ENCODE data around the gene CD1D. TPM values are rescaled to one million over a fixed set of nuclear protein-coding genes. Genes with fewer than 3 reads are reported as not detected.

CD1D gene
- total and polyA plus RNA-seq, 4 donors, result 1.1 to 8.4 (median 4.0) TPM

DNA sequence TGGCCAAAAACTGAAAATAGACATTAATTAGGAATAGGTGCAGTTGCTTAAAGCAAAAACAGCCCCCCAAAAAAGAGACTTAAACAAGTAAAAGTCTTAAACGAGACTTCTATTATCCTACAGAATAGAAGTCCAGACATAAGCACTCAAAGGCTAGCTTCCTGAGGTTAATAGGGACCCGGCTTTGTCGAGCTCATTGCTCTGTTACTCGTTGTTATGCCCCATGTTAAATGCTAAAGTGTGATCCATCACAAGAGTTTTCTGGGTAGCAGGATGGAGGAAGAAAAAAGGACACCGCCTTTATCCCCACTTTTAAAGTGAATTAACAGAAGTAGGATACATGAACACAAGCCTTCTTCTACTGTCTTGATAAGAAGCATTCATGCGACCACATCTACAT lies 10.6 kb downstream of the CD1D start:
- Histone ChIP-seq H3K36me3 (ENCODE audit: control insufficient read depth in 4 of 4, insufficient read depth in 3 of 4, low read depth in 1 of 4, low read length in 3 of 4) (no peaks in the 10 kb centered on the region), H3K27me3 (ENCODE audit: control insufficient read depth in 4 of 4, insufficient read depth in 4 of 4, low read length in 3 of 4) (peaks cover 0 to 2% (median 0%) of the 10 kb centered on the region in 4 donors), H3K4me1 (ENCODE audit: control insufficient read depth in 4 of 4, insufficient read depth in 4 of 4, low read length in 3 of 4) (peaks cover 0 to 2% (median 0%) of the 10 kb centered on the region in 4 donors), H3K9ac (ENCODE audit: low read depth in 1 of 2, low read length in 2 of 2) (no peak overlapping the region), H3K4me3 (ENCODE audit: low read depth in 1 of 3, low read length in 3 of 3) (no peak overlapping the region), H3K27ac (ENCODE audit: low read depth in 1 of 2, low read length in 2 of 2) (no peak overlapping the region), H3K9me3 (ENCODE audit: control insufficient read depth in 4 of 4, low read length in 3 of 4) (no peaks in the 10 kb centered on the region)
- DNase-seq (ENCODE audit: low spot score), result no peak
- TF ChIP-seq GABPA (IDR thresholded peaks at IDR 0.05 in 1 of 2, conservative IDR thresholded peaks at IDR 0.05 in 1 of 2) (no peak), RAD21 (IDR thresholded peaks at IDR 0.05) (no peak), YY1 (IDR thresholded peaks at IDR 0.05) (no peak), JUND (IDR thresholded peaks at IDR 0.05) (no peak), EGR1 (IDR thresholded peaks at IDR 0.05; ENCODE audit: low read depth in 2 of 2) (no peak), FOXA1 (IDR thresholded peaks at IDR 0.05) (no peak), TAF1 (conservative IDR thresholded peaks at IDR 0.05) (no peak), HNF4G (IDR thresholded peaks at IDR 0.05) (no peak)
- TF ChIP-seq, protein P1, sequence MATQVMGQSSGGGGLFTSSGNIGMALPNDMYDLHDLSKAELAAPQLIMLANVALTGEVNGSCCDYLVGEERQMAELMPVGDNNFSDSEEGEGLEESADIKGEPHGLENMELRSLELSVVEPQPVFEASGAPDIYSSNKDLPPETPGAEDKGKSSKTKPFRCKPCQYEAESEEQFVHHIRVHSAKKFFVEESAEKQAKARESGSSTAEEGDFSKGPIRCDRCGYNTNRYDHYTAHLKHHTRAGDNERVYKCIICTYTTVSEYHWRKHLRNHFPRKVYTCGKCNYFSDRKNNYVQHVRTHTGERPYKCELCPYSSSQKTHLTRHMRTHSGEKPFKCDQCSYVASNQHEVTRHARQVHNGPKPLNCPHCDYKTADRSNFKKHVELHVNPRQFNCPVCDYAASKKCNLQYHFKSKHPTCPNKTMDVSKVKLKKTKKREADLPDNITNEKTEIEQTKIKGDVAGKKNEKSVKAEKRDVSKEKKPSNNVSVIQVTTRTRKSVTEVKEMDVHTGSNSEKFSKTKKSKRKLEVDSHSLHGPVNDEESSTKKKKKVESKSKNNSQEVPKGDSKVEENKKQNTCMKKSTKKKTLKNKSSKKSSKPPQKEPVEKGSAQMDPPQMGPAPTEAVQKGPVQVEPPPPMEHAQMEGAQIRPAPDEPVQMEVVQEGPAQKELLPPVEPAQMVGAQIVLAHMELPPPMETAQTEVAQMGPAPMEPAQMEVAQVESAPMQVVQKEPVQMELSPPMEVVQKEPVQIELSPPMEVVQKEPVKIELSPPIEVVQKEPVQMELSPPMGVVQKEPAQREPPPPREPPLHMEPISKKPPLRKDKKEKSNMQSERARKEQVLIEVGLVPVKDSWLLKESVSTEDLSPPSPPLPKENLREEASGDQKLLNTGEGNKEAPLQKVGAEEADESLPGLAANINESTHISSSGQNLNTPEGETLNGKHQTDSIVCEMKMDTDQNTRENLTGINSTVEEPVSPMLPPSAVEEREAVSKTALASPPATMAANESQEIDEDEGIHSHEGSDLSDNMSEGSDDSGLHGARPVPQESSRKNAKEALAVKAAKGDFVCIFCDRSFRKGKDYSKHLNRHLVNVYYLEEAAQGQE (IDR thresholded peaks at IDR 0.05), result no peak
- TF ChIP-seq, protein P2, sequence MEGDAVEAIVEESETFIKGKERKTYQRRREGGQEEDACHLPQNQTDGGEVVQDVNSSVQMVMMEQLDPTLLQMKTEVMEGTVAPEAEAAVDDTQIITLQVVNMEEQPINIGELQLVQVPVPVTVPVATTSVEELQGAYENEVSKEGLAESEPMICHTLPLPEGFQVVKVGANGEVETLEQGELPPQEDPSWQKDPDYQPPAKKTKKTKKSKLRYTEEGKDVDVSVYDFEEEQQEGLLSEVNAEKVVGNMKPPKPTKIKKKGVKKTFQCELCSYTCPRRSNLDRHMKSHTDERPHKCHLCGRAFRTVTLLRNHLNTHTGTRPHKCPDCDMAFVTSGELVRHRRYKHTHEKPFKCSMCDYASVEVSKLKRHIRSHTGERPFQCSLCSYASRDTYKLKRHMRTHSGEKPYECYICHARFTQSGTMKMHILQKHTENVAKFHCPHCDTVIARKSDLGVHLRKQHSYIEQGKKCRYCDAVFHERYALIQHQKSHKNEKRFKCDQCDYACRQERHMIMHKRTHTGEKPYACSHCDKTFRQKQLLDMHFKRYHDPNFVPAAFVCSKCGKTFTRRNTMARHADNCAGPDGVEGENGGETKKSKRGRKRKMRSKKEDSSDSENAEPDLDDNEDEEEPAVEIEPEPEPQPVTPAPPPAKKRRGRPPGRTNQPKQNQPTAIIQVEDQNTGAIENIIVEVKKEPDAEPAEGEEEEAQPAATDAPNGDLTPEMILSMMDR (IDR thresholded peaks at IDR 0.05; ENCODE audit: low read depth, low read length, missing input control), result no peak
- TF ChIP-seq, protein P3, sequence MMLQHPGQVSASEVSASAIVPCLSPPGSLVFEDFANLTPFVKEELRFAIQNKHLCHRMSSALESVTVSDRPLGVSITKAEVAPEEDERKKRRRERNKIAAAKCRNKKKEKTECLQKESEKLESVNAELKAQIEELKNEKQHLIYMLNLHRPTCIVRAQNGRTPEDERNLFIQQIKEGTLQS (IDR thresholded peaks at IDR 0.05), result no peak
- TF ChIP-seq, protein P4, sequence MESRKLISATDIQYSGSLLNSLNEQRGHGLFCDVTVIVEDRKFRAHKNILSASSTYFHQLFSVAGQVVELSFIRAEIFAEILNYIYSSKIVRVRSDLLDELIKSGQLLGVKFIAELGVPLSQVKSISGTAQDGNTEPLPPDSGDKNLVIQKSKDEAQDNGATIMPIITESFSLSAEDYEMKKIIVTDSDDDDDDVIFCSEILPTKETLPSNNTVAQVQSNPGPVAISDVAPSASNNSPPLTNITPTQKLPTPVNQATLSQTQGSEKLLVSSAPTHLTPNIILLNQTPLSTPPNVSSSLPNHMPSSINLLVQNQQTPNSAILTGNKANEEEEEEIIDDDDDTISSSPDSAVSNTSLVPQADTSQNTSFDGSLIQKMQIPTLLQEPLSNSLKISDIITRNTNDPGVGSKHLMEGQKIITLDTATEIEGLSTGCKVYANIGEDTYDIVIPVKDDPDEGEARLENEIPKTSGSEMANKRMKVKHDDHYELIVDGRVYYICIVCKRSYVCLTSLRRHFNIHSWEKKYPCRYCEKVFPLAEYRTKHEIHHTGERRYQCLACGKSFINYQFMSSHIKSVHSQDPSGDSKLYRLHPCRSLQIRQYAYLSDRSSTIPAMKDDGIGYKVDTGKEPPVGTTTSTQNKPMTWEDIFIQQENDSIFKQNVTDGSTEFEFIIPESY (IDR thresholded peaks at IDR 0.05), result no peak
- TF ChIP-seq, protein P5, sequence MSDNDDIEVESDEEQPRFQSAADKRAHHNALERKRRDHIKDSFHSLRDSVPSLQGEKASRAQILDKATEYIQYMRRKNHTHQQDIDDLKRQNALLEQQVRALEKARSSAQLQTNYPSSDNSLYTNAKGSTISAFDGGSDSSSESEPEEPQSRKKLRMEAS (IDR thresholded peaks at IDR 0.05), result no peak
- 52% methylated on average over 6 of the region's 6 CpGs for whole genome bisulfite sequencing

DNA sequence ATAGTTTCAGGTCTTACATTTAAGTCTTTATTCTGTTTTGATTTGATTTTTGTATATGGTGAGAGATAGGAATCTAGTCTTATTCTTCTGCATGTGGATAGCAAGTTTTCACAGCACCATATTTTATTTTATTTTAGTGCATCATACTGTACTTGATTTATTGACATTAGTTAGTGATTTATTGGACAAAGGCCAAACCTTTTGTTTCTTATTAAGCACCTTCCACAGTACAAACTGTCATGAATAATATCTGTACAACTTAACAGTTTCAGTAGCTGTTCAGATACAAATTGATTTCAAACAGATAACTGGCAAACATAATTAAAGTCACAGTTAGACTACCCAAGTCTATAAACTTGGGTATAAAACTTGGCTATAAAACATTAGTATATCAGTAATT lies 15.8 kb downstream of the CD1D start:
- H3K36me3 ChIP-seq (ENCODE audit: control insufficient read depth in 4 of 4, insufficient read depth in 3 of 4, low read depth in 1 of 4, low read length in 3 of 4), result no peaks in the 10 kb centered on the region

More for the DNA sequence above, 15.8 kb downstream of the CD1D start:
- H3K9ac ChIP-seq (ENCODE audit: low read depth in 1 of 2, low read length in 2 of 2), result no peak overlapping the region
- TF ChIP-seq, protein P2 (IDR thresholded peaks at IDR 0.05; ENCODE audit: low read depth, low read length, missing input control), result no peak
- TF ChIP-seq RXRA (IDR thresholded peaks at IDR 0.05) (no peak), JUND (IDR thresholded peaks at IDR 0.05) (no peak), FOXA1 (IDR thresholded peaks at IDR 0.05) (no peak)
- peaks cover 0 to 2% (median 0%) of the 10 kb centered on the region in 4 donors for H3K27me3 ChIP-seq (ENCODE audit: control insufficient read depth in 4 of 4, insufficient read depth in 4 of 4, low read length in 3 of 4)
- DNase-seq (ENCODE audit: low spot score), result no peak
- no peak overlapping the region for H3K27ac ChIP-seq (ENCODE audit: low read depth in 1 of 2, low read length in 2 of 2)
- H3K4me1 ChIP-seq (ENCODE audit: control insufficient read depth in 4 of 4, insufficient read depth in 4 of 4, low read length in 3 of 4), result no peaks in the 10 kb centered on the region
- no peaks in the 10 kb centered on the region for H3K9me3 ChIP-seq (ENCODE audit: control insufficient read depth in 4 of 4, low read length in 3 of 4)
- H3K4me3 ChIP-seq (ENCODE audit: low read depth in 1 of 3, low read length in 3 of 3), result no peak overlapping the region

All from liver (tissue), 9 donors.